ENCODE data around the gene ELOVL6. TPM values are rescaled to one million over a fixed set of nuclear protein-coding genes. Genes with fewer than 3 reads are reported as not detected.

ELOVL6 gene, protein sequence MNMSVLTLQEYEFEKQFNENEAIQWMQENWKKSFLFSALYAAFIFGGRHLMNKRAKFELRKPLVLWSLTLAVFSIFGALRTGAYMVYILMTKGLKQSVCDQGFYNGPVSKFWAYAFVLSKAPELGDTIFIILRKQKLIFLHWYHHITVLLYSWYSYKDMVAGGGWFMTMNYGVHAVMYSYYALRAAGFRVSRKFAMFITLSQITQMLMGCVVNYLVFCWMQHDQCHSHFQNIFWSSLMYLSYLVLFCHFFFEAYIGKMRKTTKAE
- total RNA-seq = 7.8 and 11.6 TPM in 2 replicates

DNA sequence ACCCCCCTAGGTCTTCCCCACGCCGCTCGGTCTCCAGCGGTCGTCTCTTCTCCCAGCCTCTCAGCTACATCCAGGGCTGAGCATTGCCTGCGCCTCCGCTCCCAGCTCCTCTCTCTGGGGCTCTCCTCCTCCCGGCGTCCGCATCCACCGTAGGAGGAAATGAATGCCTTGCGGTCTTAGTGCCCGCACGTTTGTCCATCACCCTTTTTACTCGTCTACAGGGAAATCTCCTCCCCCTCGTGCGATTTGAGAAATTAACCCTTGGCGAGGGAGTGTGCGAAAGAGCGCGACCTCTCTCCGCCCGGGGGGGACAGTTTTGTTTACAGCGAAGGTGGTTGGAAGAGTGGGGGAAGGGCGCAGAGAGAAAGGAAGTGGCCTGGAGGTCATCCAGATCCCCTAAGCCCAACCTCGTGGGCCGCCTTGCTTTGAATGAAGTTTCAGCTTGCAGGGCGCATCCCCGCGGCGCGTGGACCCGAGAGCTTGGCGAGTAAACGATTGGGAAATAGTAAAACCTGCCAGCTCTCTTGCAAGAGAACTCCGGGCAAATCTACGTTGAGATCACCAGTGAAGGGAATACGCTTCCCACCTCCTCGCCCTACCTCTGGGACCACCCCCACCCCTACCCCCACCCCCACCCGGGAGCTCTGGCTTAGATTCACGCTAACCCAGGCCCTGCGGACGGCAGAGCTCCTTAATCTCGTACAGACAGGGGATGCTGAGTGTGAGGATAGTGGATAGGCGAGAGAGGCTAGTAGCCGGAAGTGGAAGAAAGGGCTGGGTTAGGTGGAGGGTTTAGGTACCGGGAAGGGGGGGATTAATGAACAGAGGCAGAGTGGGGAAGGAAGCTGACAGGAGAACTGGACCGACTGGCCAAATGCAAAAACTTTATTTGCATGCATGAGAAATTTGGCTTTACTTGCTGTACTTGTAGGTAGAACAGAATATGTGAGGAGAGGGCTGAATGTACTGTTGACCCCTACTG is at the start of gene ELOVL6:
Gene ELOVL6 (minus strand): TSS at position 181 of the 982 bp plus-strand sequence. CDS start 280 bp downstream, outside the sequence.

All from epithelial cell of umbilical artery (primary cell).